Loucy (cell line): ENCODE data around the gene TRPM3.

Source experiments
- EZH2phosphoT487 ChIP-seq: fragments of 200-600 bp; IDR thresholded peaks from 2 replicates; pipeline ENCODE4 v1.6.1; 2018; ENCODE audit warnings: antibody characterized with exemption, mild to moderate bottlenecking, moderate library complexity, borderline replicate concordance
- TF ChIP-seq, protein P1 (sequence below): fragments of 200-600 bp; sonication (generic); conservative IDR thresholded peaks from 2 replicates; pipeline ENCODE4 v1.5.1; 2014; ENCODE audit warnings: mild to moderate bottlenecking, antibody characterized with exemption, low read length

GRCh38 chr9:71025728-71026127, 95.7 kb downstream of the TRPM3 start:
- TF ChIP-seq, protein P1, sequence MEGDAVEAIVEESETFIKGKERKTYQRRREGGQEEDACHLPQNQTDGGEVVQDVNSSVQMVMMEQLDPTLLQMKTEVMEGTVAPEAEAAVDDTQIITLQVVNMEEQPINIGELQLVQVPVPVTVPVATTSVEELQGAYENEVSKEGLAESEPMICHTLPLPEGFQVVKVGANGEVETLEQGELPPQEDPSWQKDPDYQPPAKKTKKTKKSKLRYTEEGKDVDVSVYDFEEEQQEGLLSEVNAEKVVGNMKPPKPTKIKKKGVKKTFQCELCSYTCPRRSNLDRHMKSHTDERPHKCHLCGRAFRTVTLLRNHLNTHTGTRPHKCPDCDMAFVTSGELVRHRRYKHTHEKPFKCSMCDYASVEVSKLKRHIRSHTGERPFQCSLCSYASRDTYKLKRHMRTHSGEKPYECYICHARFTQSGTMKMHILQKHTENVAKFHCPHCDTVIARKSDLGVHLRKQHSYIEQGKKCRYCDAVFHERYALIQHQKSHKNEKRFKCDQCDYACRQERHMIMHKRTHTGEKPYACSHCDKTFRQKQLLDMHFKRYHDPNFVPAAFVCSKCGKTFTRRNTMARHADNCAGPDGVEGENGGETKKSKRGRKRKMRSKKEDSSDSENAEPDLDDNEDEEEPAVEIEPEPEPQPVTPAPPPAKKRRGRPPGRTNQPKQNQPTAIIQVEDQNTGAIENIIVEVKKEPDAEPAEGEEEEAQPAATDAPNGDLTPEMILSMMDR, result no peak
- no peak for TF ChIP-seq EZH2phosphoT487
